Measurements from ENCODE around the gene MGMT. TPM values are rescaled to one million over a fixed set of nuclear protein-coding genes. Genes with fewer than 3 reads are reported as not detected.

MGMT gene
- polyA plus RNA-seq, 3 donors: 9.5 to 23.5 (median 17.5) TPM

- Histone ChIP-seq H3K9me3 (replicated peaks in 1 of 2; ENCODE audit: control insufficient read depth in 1 of 2, insufficient read depth in 1 of 2, low read length in 2 of 2) (peaks cover 0 to 10% of the 10 kb centered on the region in 2 donors), H3K4me1 (ENCODE audit: control insufficient read depth in 1 of 2, insufficient read depth in 2 of 2, low read length in 2 of 2) (no peaks in the 10 kb centered on the region), H2AFZ (ENCODE audit: insufficient read depth, low read depth, low read length, poor library complexity, severe bottlenecking) (no peak overlapping the region), H3K27me3 (ENCODE audit: control insufficient read depth in 2 of 2, insufficient read depth in 2 of 2, low read length in 2 of 2) (no peaks in the 10 kb centered on the region), H3K79me2 (ENCODE audit: insufficient read depth, low read length) (no peaks in the 10 kb centered on the region), H3K27ac (ENCODE audit: low read depth in 1 of 2, low read length in 2 of 2) (no peak overlapping the region), H3K36me3 (replicated peaks in 1 of 2; ENCODE audit: control insufficient read depth in 1 of 2, insufficient read depth in 2 of 2, low read length in 2 of 2) (no peaks in the 10 kb centered on the region), H4K20me1 (ENCODE audit: insufficient read depth, low read length) (no peaks in the 10 kb centered on the region), H3K4me2 (replicated peaks; ENCODE audit: extremely low read depth, low read length, poor library complexity, severe bottlenecking) (no peak overlapping the region), H3K4me3 (replicated peaks in 1 of 3; ENCODE audit: low read depth in 2 of 3, low read length in 3 of 3) (no peak overlapping the region), H3K9ac (ENCODE audit: insufficient read depth, low read length, poor library complexity, severe bottlenecking) (no peak overlapping the region)
- 95% methylated on average over 28 of the region's 35 CpGs for WGBS (ENCODE audit: insufficient coverage)
- no peak overlapping the region for H3K4me3 Mint-ChIP-seq
- H3K27me3 Mint-ChIP-seq (ENCODE audit: low read depth in 3 of 3): peaks cover 2 to 6% (median 2%) of the 10 kb centered on the region in 3 donors
- H3K27ac Mint-ChIP-seq: no peak overlapping the region
- no peak for DNase-seq
- intact Hi-C loops (cut with micrococcal nuclease): no loop called here
- H3K36me3 Mint-ChIP-seq: no peaks in the 10 kb centered on the region
- peaks cover 0 to 18% (median 4%) of the 10 kb centered on the region in 7 donors for H3K9me3 Mint-ChIP-seq
- no peaks in the 10 kb centered on the region for H3K4me1 Mint-ChIP-seq
- TF ChIP-seq, protein P1, sequence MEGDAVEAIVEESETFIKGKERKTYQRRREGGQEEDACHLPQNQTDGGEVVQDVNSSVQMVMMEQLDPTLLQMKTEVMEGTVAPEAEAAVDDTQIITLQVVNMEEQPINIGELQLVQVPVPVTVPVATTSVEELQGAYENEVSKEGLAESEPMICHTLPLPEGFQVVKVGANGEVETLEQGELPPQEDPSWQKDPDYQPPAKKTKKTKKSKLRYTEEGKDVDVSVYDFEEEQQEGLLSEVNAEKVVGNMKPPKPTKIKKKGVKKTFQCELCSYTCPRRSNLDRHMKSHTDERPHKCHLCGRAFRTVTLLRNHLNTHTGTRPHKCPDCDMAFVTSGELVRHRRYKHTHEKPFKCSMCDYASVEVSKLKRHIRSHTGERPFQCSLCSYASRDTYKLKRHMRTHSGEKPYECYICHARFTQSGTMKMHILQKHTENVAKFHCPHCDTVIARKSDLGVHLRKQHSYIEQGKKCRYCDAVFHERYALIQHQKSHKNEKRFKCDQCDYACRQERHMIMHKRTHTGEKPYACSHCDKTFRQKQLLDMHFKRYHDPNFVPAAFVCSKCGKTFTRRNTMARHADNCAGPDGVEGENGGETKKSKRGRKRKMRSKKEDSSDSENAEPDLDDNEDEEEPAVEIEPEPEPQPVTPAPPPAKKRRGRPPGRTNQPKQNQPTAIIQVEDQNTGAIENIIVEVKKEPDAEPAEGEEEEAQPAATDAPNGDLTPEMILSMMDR (IDR thresholded peaks at IDR 0.05): no peak
Measured at GRCh38 chr10:129779126-129780111, 312.4 kb downstream of the MGMT start.

DNA sequence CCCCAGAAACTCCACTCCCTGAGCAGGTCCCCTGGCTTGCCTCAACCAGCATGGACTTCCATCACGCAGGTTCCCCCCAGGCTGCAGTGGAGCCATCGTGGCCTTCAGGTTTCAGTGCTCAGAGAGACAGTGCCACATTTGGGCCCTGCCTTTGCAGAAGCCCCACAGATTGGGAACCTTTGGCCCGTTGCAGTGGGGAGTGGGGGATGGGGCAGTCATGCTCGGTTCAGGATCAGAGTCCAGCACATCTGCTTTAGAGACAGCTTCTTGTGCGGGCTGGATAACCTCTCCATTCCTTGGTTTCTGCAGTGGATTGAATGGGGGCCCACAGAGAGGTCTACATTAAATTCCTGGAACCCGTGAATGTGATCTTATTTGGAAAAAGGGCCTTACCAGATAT, 313.2 kb downstream of the MGMT start:
- DNase-seq: no peak
- Histone ChIP-seq H3K27ac (ENCODE audit: low read depth in 1 of 2, low read length in 2 of 2) (no peak overlapping the region), H3K9me3 (replicated peaks in 1 of 2; ENCODE audit: control insufficient read depth in 1 of 2, insufficient read depth in 1 of 2, low read length in 2 of 2) (peaks cover 0 to 10% of the 10 kb centered on the region in 2 donors), H3K4me2 (replicated peaks; ENCODE audit: extremely low read depth, low read length, poor library complexity, severe bottlenecking) (no peak overlapping the region), H3K4me1 (ENCODE audit: control insufficient read depth in 1 of 2, insufficient read depth in 2 of 2, low read length in 2 of 2) (no peaks in the 10 kb centered on the region), H3K27me3 (ENCODE audit: control insufficient read depth in 2 of 2, insufficient read depth in 2 of 2, low read length in 2 of 2) (no peaks in the 10 kb centered on the region), H3K9ac (ENCODE audit: insufficient read depth, low read length, poor library complexity, severe bottlenecking) (no peak overlapping the region), H3K4me3 (replicated peaks in 1 of 3; ENCODE audit: low read depth in 2 of 3, low read length in 3 of 3) (no peak overlapping the region), H2AFZ (ENCODE audit: insufficient read depth, low read depth, low read length, poor library complexity, severe bottlenecking) (no peak overlapping the region), H4K20me1 (ENCODE audit: insufficient read depth, low read length) (no peaks in the 10 kb centered on the region), H3K79me2 (ENCODE audit: insufficient read depth, low read length) (no peaks in the 10 kb centered on the region), H3K36me3 (replicated peaks in 1 of 2; ENCODE audit: control insufficient read depth in 1 of 2, insufficient read depth in 2 of 2, low read length in 2 of 2) (no peaks in the 10 kb centered on the region)
- peaks cover 2 to 6% (median 2%) of the 10 kb centered on the region in 3 donors for H3K27me3 Mint-ChIP-seq (ENCODE audit: low read depth in 3 of 3)
- peaks cover 0 to 18% (median 4%) of the 10 kb centered on the region in 7 donors for H3K9me3 Mint-ChIP-seq
- no peak overlapping the region for H3K4me3 Mint-ChIP-seq
- intact Hi-C loops (cut with micrococcal nuclease): no loop called here
- H3K36me3 Mint-ChIP-seq: no peaks in the 10 kb centered on the region
- 93% methylated on average over 5 of the region's 6 CpGs for WGBS (ENCODE audit: insufficient coverage)
- no peak overlapping the region for H3K27ac Mint-ChIP-seq
- peaks cover 7% of the 10 kb centered on the region for H3K4me1 Mint-ChIP-seq
- TF ChIP-seq, protein P1 (IDR thresholded peaks at IDR 0.05): no peak

Measured in CD14-positive monocyte (primary cell).